Left cardiac atrium (tissue), 4 donors: ENCODE results near the gene KLF8. TPM values are rescaled to one million over a fixed set of nuclear protein-coding genes. Genes with fewer than 3 reads are reported as not detected.

Experiments used
- ATAC-seq, 2 donors: fragments of 200-7000 bp; cut with Tn5 transposase; one replicate each; pipeline ENCODE4 v1.9.1; 2020; ENCODE audit warnings: mild to moderate bottlenecking in 2 of 2, moderate library complexity in 2 of 2
- DNase-seq: peaks from one replicate; pipeline ENCODE4 v3.0.0-alpha.2; 2020
- intact Hi-C, 2 donors: fragments of 100-400 bp; cut with DNase I; formaldehyde crosslinking; loops; one replicate each; pipeline versions ENCODE4 v1.14.1 to v1.15.1; 2022 to 2023
- total RNA-seq, 2 donors: library from RNA; stranded (reverse); fragmentation: NEBNext Ultra II Directional; extraction: Animal tissue kit (Norgen Biotek cat#: 25700); gene quantifications; one replicate each; pipeline ENCODE4 v1.2.1, GENCODE V29; 2021
- donor health status: DM: no; HTN: yes; CAD: no.
- donor health status: DM: no; HTN: yes; CAD: no; lungs with severe emphysema.
- donor health status: DM: yes; HTN: yes; CAD: no.
- donor health status: Dilated cardiomyopathy.

The KLF8 gene
- total RNA-seq, 2 donors from 2014 or later: 5.4 to 7.8 TPM

DNA sequence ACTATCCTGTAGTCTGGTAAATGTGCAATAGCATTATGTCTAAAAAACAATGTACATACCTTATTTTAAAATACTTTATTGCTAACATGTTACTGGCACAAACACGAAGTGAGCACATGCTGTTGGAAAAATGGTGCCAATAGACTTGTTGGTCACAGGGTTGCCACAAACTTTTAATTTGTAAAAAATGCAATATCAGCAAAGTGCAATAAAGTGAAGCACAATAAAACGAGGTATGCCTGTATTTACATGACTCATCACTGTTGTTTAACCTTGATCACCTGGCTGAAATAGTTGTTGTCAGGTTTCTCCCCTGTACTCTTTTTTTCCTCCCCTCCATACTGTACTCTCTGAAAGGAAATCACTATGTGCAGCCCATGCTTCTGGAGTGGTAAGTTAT is 56.5 kb downstream of the KLF8 start:
- no peak for ATAC-seq
- DNase-seq: no peak
- intact Hi-C loops: no loop called here

GRCh38 chrX:56289449-56289848 is 57.3 kb downstream of the KLF8 start:
- DNase-seq (no peak), ATAC-seq (no peak)
- intact Hi-C loops: no loop called here

DNA sequence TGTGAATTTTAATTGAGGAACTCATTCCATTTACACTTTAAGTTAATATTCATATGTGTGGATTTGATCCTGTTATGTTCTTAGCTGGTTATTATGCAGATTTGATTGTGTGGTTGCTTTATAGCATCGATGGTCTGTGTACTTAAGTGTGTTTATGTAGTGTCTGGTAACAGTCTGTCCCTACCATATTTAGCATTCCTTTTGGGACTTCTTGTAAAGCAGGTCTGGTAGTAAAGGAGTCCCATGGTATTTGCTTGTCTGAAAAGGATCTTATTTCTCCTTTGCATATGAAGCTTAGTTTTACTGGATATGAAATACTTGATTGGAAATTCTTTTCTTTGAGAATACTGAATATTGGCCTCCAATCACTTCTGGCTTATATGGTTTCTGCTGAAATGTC is 76.6 kb downstream of the KLF8 start:
- no peak for ATAC-seq
- intact Hi-C loops: no loop called here
- DNase-seq: no peak

DNA sequence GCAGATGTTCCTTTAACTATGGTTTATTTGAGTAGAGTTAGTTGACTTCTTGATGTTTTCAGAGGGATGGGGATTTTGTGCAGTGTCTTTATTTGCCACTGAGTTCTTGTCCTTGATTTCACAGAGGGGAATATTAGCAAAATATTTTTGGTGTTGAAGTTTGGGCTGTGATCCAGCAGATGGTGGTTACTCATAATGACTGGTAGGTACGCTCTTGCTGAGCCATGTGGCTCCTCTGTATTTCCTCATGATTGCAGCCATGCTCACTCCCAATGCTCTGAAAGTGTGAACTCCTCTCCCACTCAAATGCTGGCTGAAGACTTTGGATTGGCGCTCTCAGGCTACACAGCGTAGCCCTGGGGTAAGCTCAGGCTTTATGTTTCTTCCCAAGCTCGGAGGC is 77.7 kb downstream of the KLF8 start:
- intact Hi-C loops: no loop called here
- DNase-seq: no peak

GRCh38 chrX:56310581-56310980 is 78.4 kb downstream of the KLF8 start:
- ATAC-seq (no peak), DNase-seq (no peak)
- intact Hi-C loops: no loop called here

More for the DNA sequence above, 77.7 kb downstream of the KLF8 start:
- no peak for ATAC-seq

DNA sequence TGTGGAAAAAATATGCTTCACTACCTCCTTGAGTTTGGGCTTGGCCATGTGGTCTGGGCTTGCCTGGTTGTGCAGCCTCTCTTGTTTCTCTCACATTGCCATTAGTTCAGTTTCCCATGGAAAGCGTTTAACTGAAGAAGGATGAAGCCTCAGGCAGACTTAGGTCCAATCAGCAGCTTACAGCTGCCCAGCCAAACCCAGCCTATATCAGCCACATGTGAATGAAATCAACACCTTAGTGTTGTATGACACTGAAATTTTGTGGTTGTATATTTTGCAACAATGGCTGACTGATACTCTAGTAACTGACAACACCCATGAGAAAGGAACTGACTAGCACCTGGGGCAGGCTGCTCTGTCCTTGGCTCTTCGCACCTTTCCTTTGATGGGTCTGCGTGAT is 81.2 kb downstream of the KLF8 start:
- DNase-seq (no peak), ATAC-seq (no peak)
- intact Hi-C loops: no loop called here

GRCh38 chrX:56314334-56314733 is 82.2 kb downstream of the KLF8 start:
- intact Hi-C loops: no loop called here
- ATAC-seq: no peak
- DNase-seq: no peak

- intact Hi-C loops: no loop called here
- ATAC-seq: no peak
- no peak for DNase-seq
These were observed 85.9 kb downstream of the KLF8 start for GRCh38 chrX:56318076-56318475.

DNA sequence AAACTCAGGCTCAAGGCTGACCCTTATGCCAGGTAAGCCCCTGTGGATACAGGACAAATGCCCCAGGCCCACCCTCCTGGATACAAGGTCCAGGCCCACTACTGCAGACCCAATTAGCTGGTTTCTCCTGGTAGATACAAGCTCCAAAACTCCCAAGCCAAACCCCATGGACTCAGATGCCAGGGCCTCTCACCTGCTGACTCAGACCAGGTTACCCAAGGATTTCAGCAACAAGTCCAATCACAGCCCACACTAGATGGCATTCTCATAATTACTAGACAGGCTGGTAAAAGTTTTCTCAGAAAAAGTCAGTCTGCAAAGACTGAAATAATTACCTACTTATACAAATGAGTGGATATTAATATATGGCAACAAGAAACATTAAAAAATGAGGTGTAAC is 87.0 kb downstream of the KLF8 start:
- intact Hi-C loops: no loop called here
- ATAC-seq: no peak
- DNase-seq: no peak
